Measurements from ENCODE around the gene SYCP2L.

The SYCP2L gene

GRCh38 chr6:10880366-10880765 is 6.5 kb upstream of the SYCP2L start:
- TF ChIP-seq SIN3A (IDR thresholded peaks at IDR 0.05; ENCODE audit: borderline replicate concordance, insufficient read depth, low read length): no peak

DNA sequence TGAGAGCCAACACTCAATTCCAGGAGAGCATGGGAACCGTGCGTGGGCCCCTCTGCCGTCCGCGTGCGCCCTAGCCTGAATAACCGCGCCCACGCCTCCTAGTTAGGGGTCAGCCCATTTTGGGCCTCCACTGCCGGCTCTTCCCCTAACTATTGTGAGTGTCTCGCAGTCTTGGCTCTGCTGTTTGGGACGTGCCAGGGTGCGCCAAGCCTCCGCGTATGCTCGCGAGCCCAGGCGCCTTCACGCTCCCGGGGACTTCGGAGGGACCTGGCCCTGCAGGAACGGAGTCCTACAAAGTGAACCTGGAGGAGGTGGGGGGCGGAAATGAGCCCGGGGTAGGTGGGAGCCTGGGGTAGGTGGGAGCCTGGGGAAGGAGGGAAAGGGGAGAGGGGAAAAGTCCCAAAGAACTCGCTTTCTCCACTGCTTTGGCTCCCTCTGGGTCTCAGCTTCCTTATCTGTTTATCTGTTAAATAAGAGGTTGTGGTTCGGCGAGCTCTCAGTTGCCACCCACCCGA is 4.1 kb upstream of the SYCP2L start:
- TF ChIP-seq FOXP2 (optimal IDR thresholded peaks at IDR 0.05; ENCODE audit: borderline replicate concordance, extremely low read depth, extremely low read length, insufficient read depth) (no peak), TAF1 (IDR thresholded peaks at IDR 0.05; ENCODE audit: borderline replicate concordance, insufficient read depth, low read length) (no peak), SIN3A (IDR thresholded peaks at IDR 0.05; ENCODE audit: borderline replicate concordance, insufficient read depth, low read length) (no peak), POLR2AphosphoS5 (IDR thresholded peaks at IDR 0.05; ENCODE audit: low read depth, low read length) (no peak)
- TF ChIP-seq, protein P1, sequence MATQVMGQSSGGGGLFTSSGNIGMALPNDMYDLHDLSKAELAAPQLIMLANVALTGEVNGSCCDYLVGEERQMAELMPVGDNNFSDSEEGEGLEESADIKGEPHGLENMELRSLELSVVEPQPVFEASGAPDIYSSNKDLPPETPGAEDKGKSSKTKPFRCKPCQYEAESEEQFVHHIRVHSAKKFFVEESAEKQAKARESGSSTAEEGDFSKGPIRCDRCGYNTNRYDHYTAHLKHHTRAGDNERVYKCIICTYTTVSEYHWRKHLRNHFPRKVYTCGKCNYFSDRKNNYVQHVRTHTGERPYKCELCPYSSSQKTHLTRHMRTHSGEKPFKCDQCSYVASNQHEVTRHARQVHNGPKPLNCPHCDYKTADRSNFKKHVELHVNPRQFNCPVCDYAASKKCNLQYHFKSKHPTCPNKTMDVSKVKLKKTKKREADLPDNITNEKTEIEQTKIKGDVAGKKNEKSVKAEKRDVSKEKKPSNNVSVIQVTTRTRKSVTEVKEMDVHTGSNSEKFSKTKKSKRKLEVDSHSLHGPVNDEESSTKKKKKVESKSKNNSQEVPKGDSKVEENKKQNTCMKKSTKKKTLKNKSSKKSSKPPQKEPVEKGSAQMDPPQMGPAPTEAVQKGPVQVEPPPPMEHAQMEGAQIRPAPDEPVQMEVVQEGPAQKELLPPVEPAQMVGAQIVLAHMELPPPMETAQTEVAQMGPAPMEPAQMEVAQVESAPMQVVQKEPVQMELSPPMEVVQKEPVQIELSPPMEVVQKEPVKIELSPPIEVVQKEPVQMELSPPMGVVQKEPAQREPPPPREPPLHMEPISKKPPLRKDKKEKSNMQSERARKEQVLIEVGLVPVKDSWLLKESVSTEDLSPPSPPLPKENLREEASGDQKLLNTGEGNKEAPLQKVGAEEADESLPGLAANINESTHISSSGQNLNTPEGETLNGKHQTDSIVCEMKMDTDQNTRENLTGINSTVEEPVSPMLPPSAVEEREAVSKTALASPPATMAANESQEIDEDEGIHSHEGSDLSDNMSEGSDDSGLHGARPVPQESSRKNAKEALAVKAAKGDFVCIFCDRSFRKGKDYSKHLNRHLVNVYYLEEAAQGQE (IDR thresholded peaks at IDR 0.05; ENCODE audit: insufficient read depth in 1 of 2, low read depth in 2 of 2, low read length in 2 of 2): no peak

GRCh38 chr6:10883312-10884244 is 3.3 kb upstream of the SYCP2L start:
- TF ChIP-seq FOXP2 (optimal IDR thresholded peaks at IDR 0.05; ENCODE audit: borderline replicate concordance, extremely low read depth, extremely low read length, insufficient read depth) (no peak), POLR2AphosphoS5 (IDR thresholded peaks at IDR 0.05; ENCODE audit: low read depth, low read length) (no peak), SIN3A (IDR thresholded peaks at IDR 0.05; ENCODE audit: borderline replicate concordance, insufficient read depth, low read length) (no peak), TAF1 (IDR thresholded peaks at IDR 0.05; ENCODE audit: borderline replicate concordance, insufficient read depth, low read length) (no peak)
- TF ChIP-seq, protein P1 (IDR thresholded peaks at IDR 0.05; ENCODE audit: insufficient read depth in 1 of 2, low read depth in 2 of 2, low read length in 2 of 2): no peak

GRCh38 chr6:10884245-10884972 is 2.4 kb upstream of the SYCP2L start:
- TF ChIP-seq POLR2AphosphoS5 (IDR thresholded peaks at IDR 0.05; ENCODE audit: low read depth, low read length) (no peak), TAF1 (IDR thresholded peaks at IDR 0.05; ENCODE audit: borderline replicate concordance, insufficient read depth, low read length) (no peak), SIN3A (IDR thresholded peaks at IDR 0.05; ENCODE audit: borderline replicate concordance, insufficient read depth, low read length) (no peak), FOXP2 (optimal IDR thresholded peaks at IDR 0.05; ENCODE audit: borderline replicate concordance, extremely low read depth, extremely low read length, insufficient read depth) (no peak)
- TF ChIP-seq, protein P1 (IDR thresholded peaks at IDR 0.05; ENCODE audit: insufficient read depth in 1 of 2, low read depth in 2 of 2, low read length in 2 of 2): no peak

DNA sequence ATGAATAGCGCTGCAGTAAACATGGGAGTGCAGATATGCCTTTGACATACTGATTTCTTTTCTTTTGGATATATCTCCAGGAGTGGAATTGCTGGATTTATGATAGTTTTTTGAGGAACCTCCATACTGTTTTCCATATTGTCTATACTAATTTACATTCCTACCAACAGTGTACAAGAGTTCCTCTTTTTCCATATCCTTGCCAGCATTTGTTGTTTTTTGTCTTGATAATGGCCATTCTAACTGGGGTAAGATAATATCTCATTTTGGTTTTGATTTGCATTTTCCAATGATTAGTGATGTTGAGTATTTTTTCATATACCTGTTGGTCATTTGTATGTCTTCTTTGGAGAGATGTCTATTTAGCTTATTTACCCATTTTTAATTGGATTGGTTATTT is 3.3 kb downstream of the SYCP2L start:
- TF ChIP-seq POLR2AphosphoS5 (IDR thresholded peaks at IDR 0.05; ENCODE audit: low read depth, low read length): no peak
- TF ChIP-seq, protein P1 (IDR thresholded peaks at IDR 0.05; ENCODE audit: insufficient read depth in 1 of 2, low read depth in 2 of 2, low read length in 2 of 2): no peak
- no peak for TF ChIP-seq SIN3A (IDR thresholded peaks at IDR 0.05; ENCODE audit: borderline replicate concordance, insufficient read depth, low read length)
- TF ChIP-seq FOXP2 (optimal IDR thresholded peaks at IDR 0.05; ENCODE audit: borderline replicate concordance, extremely low read depth, extremely low read length, insufficient read depth): no peak
- TF ChIP-seq TAF1 (IDR thresholded peaks at IDR 0.05; ENCODE audit: borderline replicate concordance, insufficient read depth, low read length): no peak

Measured in PFSK-1 (cell line).